ENCODE results near the gene ATP1A3. TPM values are rescaled to one million over a fixed set of nuclear protein-coding genes. Genes with fewer than 3 reads are reported as not detected.
"Not testable (repeated sequence)": the region's sequence is repeated elsewhere in the genome, so short reads cannot be mapped to it uniquely, and the experiment has no call there.

Gene ATP1A3
- total RNA-seq, 4 donors from 2014 or later = not detected

GRCh38 chr19:41995959-41996797, 2.1 kb upstream of the ATP1A3 start:
- Histone ChIP-seq H3K27ac (no peak overlapping the region), H3K9me3 (no peaks in the 10 kb centered on the region), H3K27me3 (peaks cover 3 to 96% of the 10 kb centered on the region in 2 donors), H3K4me1 (peaks cover 0 to 30% (median 8%) of the 10 kb centered on the region in 4 donors), H3K4me3 (no peak overlapping the region), H3K36me3 (peaks cover 0 to 7% (median 2%) of the 10 kb centered on the region in 3 donors)
- 35 to 39% methylated on average over 12 of the region's 12 CpGs for WGBS, 2 donors
- TF ChIP-seq CTCF (IDR thresholded peaks at IDR 0.05) (no peak), EP300 (IDR thresholded peaks at IDR 0.05) (no peak), POLR2A (IDR thresholded peaks at IDR 0.05) (no peak)
- DNase-seq (ENCODE audit: low spot score in 2 of 2) = no peak

GRCh38 chr19:41994994-41995958, 1.2 kb upstream of the ATP1A3 start:
- peaks cover 3 to 95% of the 10 kb centered on the region in 2 donors for H3K27me3 ChIP-seq
- 82 to 86% methylated on average over 19 of the region's 19 CpGs for WGBS, 2 donors

GRCh38 chr19:41994521-41994971, 516 bp upstream of the ATP1A3 start:
- H3K36me3 ChIP-seq = peaks cover 0 to 2% (median 0%) of the 10 kb centered on the region in 3 donors
- H3K4me3 ChIP-seq = peak overlapping the region in 2 of 4 donors; percentile 48 to 50
- peaks cover 0 to 30% (median 8%) of the 10 kb centered on the region in 4 donors for H3K4me1 ChIP-seq
- TF ChIP-seq EP300 (IDR thresholded peaks at IDR 0.05) (no peak), POLR2A (IDR thresholded peaks at IDR 0.05) (no peak), CTCF (IDR thresholded peaks at IDR 0.05) (no peak)
- whole genome bisulfite sequencing, 2 donors = 15 to 20% methylated on average over 13 of the region's 13 CpGs
- no peaks in the 10 kb centered on the region for H3K9me3 ChIP-seq
- H3K27me3 ChIP-seq = peaks cover 3 to 88% of the 10 kb centered on the region in 2 donors
- no peak overlapping the region for H3K27ac ChIP-seq
- no peak for DNase-seq (ENCODE audit: low spot score in 2 of 2)

More at GRCh38 chr19:41994994-41995958, 1.2 kb upstream of the ATP1A3 start:
- Histone ChIP-seq H3K4me1 (peaks cover 0 to 30% (median 8%) of the 10 kb centered on the region in 4 donors), H3K36me3 (peaks cover 0 to 2% (median 0%) of the 10 kb centered on the region in 3 donors), H3K27ac (no peak overlapping the region), H3K4me3 (no peak overlapping the region), H3K9me3 (no peaks in the 10 kb centered on the region)
- TF ChIP-seq POLR2A (IDR thresholded peaks at IDR 0.05) (no peak), EP300 (IDR thresholded peaks at IDR 0.05) (no peak), CTCF (IDR thresholded peaks at IDR 0.05) (no peak)
- no peak for DNase-seq (ENCODE audit: low spot score in 2 of 2)

GRCh38 chr19:41991925-41992569, 2.0 kb downstream of the ATP1A3 start:
- not testable (repeated sequence) for H3K9me3 ChIP-seq; H3K36me3 ChIP-seq; DNase-seq (ENCODE audit: low spot score in 2 of 2); H3K27ac ChIP-seq; H3K4me3 ChIP-seq
- Histone ChIP-seq H3K27me3 (peaks cover 0 to 67% of the 10 kb centered on the region in 2 donors), H3K4me1 (peaks cover 0 to 11% (median 6%) of the 10 kb centered on the region in 4 donors)
- 77 to 88% methylated on average over 10 to 11 of the region's 11 CpGs for WGBS, 2 donors

GRCh38 chr19:41991025-41991424, 3.0 kb downstream of the ATP1A3 start:
- peaks cover 0 to 11% (median 6%) of the 10 kb centered on the region in 4 donors for H3K4me1 ChIP-seq
- DNase-seq (ENCODE audit: low spot score in 2 of 2) = no peak
- H3K4me3 ChIP-seq = no peak overlapping the region
- H3K27ac ChIP-seq = no peak overlapping the region
- no peaks in the 10 kb centered on the region for H3K36me3 ChIP-seq
- H3K9me3 ChIP-seq = no peaks in the 10 kb centered on the region
- TF ChIP-seq POLR2A (IDR thresholded peaks at IDR 0.05) = no peak
- no peak for TF ChIP-seq EP300 (IDR thresholded peaks at IDR 0.05)
- TF ChIP-seq CTCF (IDR thresholded peaks at IDR 0.05) = no peak
- peaks cover 0 to 57% of the 10 kb centered on the region in 2 donors for H3K27me3 ChIP-seq
- 29 to 32% methylated on average over 9 to 15 of the region's 15 CpGs for WGBS, 2 donors
